Measurements from ENCODE around the gene GLS. TPM values are rescaled to one million over a fixed set of nuclear protein-coding genes. Genes with fewer than 3 reads are reported as not detected.

GLS gene
- total RNA-seq, 2 donors from 2014 or later: 50.5 to 72.3 TPM

DNA sequence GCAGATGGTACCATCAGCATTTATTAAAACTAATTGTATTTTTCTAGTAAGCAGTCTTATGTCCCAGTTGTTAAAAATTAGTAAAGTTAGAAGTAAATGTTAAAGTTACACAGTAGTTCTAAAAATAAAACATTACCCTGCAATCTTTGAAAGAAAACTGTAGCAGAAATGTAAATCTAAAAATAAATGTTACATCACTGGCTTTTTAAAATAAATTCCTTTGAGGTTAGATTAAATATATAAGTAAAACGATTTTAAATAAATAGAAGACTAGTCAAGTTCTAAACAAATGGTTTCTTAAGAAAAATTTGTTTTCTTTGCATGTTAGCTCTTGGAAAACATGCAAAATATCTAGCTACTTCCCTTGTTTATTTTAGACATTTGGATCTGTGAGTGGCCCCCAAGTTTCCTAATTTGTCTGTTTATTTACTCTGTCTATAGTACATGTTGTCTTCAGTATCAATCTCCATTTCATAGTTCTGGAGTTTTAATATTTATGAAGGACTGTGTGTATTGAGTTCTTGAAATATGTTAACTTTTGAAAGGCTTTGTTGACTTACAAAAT is 58.2 kb downstream of the GLS start:
- DNase-seq: no peak
- Histone ChIP-seq H3K9ac (ENCODE audit: low read depth in 2 of 2, low read length in 2 of 2) (no peak overlapping the region), H3K4me3 (no peak overlapping the region), H3K4me1 (no peaks in the 10 kb centered on the region), H3K27me3 (no peaks in the 10 kb centered on the region), H3K9me3 (no peaks in the 10 kb centered on the region), H3K36me3 (no peaks in the 10 kb centered on the region), H3K27ac (no peak overlapping the region)
- no peak for TF ChIP-seq CTCF (IDR thresholded peaks at IDR 0.05)
- intact Hi-C loops (cut with DNase I): no loop called here

- H3K4me3 ChIP-seq: no peak overlapping the region
- intact Hi-C loops (cut with DNase I): no loop called here
- no peak for TF ChIP-seq CTCF (IDR thresholded peaks at IDR 0.05)
- H3K27ac ChIP-seq: no peak overlapping the region
- H3K9me3 ChIP-seq: no peaks in the 10 kb centered on the region
- no peaks in the 10 kb centered on the region for H3K27me3 ChIP-seq
- no peak for DNase-seq
- no peaks in the 10 kb centered on the region for H3K4me1 ChIP-seq
- H3K36me3 ChIP-seq: no peaks in the 10 kb centered on the region
- no peak overlapping the region for H3K9ac ChIP-seq (ENCODE audit: low read depth in 2 of 2, low read length in 2 of 2)
These were observed 59.8 kb downstream of the GLS start for GRCh38 chr2:190940454-190940853.

- no peak for DNase-seq
- H3K4me1 ChIP-seq: no peaks in the 10 kb centered on the region
- H3K36me3 ChIP-seq: no peaks in the 10 kb centered on the region
- intact Hi-C loops (cut with DNase I): no loop called here
- H3K27ac ChIP-seq: no peak overlapping the region
- H3K9ac ChIP-seq (ENCODE audit: low read depth in 2 of 2, low read length in 2 of 2): no peak overlapping the region
- no peaks in the 10 kb centered on the region for H3K27me3 ChIP-seq
- H3K9me3 ChIP-seq: no peaks in the 10 kb centered on the region
- no peak for TF ChIP-seq CTCF (IDR thresholded peaks at IDR 0.05)
- no peak overlapping the region for H3K4me3 ChIP-seq
These were observed 61.0 kb downstream of the GLS start for GRCh38 chr2:190941571-190941970.

GRCh38 chr2:190942697-190943096 is 62.1 kb downstream of the GLS start:
- Histone ChIP-seq H3K4me1 (no peaks in the 10 kb centered on the region), H3K36me3 (no peaks in the 10 kb centered on the region), H3K4me3 (no peak overlapping the region), H3K9ac (ENCODE audit: low read depth in 2 of 2, low read length in 2 of 2) (no peak overlapping the region), H3K9me3 (no peaks in the 10 kb centered on the region), H3K27me3 (no peaks in the 10 kb centered on the region), H3K27ac (no peak overlapping the region)
- intact Hi-C loops (cut with DNase I): no loop called here
- no peak for DNase-seq
- TF ChIP-seq CTCF (IDR thresholded peaks at IDR 0.05): no peak

GRCh38 chr2:190943706-190944105 is 63.1 kb downstream of the GLS start:
- Histone ChIP-seq H3K27me3 (no peaks in the 10 kb centered on the region), H3K9ac (ENCODE audit: low read depth in 2 of 2, low read length in 2 of 2) (no peak overlapping the region), H3K4me1 (no peaks in the 10 kb centered on the region), H3K27ac (no peak overlapping the region), H3K4me3 (no peak overlapping the region), H3K9me3 (no peaks in the 10 kb centered on the region), H3K36me3 (no peaks in the 10 kb centered on the region)
- intact Hi-C loops (cut with DNase I): no loop called here
- DNase-seq: no peak
- no peak for TF ChIP-seq CTCF (IDR thresholded peaks at IDR 0.05)
